ENCODE data around the gene LDLRAP1.
"Not testable (repeated sequence)": the region's sequence is repeated elsewhere in the genome, so short reads cannot be mapped to it uniquely, and the experiment has no call there.

LDLRAP1 gene

DNA sequence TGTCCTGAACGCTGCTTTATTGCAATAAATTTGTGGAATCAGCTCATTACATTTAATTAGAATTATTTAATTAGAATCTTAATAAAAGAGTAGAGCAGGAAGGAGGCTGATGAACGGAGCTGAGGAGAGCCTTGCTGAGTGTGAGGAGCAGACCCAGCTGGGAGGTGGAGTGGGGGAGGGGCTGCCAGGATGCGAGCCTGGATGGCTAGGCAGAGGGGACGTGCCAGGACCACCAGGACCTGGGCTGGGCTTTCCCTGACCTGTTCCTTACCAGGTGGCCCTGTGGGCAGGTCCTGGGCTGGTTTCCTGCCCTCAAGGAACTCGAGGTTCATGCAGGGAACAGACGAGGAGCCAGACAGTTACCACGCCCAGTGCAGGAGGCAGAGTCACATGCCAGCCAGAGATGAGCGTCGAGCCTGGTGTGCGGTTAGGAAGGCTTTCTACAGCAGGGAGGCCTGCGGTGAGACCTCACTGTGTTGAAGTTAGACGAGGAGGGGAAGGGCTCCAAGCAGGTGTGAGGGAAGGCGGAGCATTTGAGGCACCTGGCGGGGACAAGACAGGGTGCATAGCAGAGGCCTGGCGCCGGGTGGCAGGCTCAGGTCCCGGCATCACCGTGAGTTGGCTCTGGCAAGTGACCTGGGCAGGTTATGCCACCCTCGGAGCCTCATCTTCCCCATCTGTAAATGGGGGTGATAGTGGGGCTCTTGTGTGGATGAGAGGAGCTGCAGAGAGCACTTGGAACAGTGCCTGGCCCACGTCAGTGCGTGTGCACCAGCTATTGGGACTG, 33.9 kb downstream of the LDLRAP1 start:
- DNase-seq (ENCODE audit: low spot score), result no peak

DNA sequence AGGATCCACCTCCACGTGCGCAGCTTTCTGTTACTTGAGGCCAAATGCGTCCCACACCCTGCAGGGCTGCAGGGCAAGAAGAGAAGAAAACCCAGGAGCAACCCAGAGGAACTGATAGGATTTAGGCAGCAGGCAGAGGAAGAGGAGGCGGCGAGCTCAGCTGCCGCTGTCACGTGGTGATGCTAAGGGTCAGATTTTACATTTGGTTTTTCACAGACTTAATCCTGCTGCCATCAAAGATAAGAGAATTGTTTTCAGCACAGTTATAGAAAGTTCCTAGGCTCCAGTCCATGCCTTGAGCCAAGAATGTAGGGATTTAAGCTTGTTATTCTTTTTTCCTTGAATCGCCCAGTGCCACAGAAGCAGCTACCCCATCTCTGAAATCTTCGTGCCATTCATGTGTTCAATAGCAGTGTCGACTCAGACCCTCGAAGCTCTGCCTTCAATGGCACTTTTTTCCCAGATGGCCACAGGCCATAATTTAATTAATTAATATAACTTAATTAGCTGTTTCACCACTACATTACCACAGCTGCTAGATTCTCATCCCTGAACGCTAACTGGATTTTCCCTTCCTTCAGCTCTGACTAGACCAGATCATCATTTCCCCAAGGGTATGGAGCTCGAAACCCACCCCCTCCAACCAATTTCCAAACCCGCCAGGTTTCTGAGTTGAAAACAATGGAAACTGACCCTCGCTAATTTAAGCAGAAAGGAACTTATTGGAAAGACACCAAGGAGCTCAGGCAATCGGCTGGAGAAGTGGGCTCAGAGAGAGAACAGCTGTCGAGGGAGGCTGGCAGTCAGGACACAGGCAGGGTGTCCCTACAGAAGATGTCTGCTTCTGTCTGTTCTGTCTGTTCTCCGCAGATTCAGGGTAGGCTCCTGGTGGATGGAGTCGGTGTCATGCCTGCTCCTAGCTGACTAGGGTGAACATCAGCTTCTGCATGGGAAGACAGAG, 36.2 kb downstream of the LDLRAP1 start:
- no peak for DNase-seq (ENCODE audit: low spot score)

DNA sequence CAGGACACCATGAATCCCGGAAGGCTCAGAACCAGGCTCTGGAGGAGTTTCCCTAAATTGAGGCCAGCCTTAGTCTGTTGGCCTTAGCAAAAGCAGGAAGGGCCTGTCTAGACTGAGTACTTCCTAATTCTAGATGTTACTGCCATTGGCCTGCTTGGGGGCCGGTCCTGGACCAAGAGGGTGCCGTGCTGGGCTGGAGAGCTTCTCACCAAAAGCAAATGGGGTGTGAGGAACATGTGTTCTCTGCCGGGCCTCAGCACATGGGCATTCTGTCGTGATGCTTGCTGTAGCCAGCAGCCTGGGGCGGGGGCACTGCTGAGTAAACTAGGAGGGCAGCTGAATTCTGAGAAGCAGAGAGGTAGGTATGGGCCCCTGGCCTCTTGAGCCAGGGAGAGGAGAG, 37.5 kb downstream of the LDLRAP1 start:
- DNase-seq (ENCODE audit: low spot score), result no peak

DNA sequence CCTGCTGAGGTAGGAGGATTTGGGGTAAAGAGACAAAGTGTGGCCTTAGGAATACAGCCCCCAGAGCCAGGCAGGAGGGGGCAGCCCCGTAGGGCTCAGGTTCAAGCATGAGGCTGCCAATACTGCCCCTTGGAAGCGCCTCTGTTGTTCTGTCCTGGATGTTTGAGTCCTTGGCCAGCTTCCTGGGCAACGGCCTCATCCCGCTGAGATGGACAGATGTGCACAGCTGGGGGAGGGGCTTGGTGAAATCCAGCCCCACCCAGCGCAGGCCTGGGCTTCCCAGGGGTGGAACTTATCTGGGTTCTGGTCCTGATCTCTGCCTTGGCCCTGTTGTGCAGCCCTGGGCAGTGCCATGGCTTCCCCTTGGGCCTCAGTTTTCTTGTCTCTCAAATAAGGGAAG, 38.4 kb downstream of the LDLRAP1 start:
- DNase-seq (ENCODE audit: low spot score), result no peak

DNA sequence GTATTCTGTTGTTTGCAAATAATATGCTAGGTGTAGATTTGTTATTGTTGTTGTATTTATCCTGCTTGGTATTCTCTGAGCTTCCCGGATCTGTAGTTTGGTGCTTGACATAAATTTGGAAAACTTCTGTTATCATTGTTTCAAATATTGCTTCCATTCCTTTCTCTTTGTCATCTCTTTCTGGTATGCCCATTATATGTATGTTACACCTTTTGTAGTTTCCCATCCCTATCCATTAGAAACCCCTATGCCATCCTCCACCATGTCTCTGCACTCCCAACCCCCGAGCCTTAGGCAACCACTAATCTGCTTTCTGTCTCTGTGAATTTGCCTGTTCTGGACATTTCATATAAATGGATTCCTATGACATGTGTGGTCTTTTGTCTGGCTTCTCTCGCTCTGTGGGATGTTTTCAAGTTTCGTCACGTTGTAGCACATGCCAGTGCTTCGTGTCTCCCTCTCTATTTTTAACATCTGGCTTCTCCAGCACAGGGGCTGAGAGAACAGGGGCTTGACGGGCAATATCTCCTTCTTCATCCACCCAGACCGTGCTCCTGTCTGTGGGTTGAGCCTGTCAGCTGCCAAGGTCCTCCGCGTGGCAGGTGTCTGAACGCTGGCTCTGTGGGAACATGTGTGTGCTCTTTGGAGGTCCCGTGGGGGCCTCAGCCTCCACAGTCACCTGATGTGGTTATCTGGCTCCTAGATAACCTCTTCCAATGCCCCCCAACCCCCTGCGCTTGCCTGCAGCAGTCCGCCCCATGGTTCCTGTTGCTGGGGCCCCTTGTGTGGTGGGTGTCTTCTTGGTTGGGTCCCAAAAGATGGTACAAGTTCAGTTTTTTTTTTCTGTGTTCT, 40.3 kb downstream of the LDLRAP1 start:
- DNase-seq (ENCODE audit: low spot score), result no peak

DNA sequence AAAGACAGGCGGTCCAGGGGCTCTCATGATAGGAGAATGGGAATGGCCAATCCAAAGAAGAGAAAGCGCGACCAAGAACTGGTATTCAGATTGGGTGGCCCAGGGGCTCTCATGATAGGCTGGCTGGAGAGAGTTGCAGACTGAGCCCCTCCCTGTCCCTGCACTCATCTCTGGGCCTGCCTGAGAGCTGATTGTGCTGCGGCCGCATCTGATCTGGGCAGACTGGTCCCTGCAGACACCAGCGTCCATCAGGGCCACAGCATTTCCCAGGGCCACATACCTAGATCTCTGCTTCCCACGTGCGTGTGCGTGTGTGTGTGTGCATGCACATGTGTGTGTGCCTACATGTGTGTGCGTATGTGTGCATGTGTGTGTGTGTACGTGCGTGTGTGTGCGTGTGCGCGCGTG, 42.8 kb downstream of the LDLRAP1 start:
- no peak for DNase-seq (ENCODE audit: low spot score)

DNA sequence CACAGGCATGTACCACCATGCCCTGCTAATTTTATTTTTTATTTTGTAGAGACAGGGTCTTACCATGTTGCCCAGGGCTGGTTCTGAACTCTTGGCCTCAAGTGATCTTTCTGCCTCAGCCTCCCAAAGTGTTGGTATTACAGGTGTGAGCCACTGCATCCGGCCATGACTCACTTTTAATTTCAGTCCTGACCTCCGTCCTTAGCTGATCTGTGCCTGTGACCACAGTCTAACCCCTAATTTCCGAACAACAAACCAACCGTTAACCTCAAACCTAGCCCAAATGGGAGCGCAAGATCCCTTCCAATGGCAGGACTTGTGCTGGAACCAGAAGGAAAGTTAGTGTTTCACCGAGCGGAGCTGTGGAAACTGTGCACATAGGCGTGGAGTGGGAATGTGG, 43.9 kb downstream of the LDLRAP1 start:
- DNase-seq (ENCODE audit: low spot score), result no peak

DNA sequence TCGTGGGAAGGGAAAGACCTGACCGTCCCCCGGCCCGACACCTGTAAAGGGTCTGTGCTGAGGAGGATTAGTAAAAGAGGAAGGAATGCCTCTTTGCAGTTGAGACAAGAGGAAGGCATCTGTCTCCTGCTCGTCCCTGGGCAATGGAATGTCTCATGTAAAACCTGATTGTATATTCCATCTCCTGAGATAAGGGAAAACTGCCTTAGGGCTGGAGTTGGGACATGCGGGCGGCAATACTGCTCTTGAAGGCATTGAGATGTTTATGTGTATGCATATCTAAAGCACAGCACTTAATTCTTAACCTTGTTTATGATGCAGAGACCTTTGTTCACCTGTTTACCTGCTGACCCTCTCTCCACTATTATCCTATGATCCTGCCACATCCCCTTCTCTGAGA, 44.8 kb downstream of the LDLRAP1 start:
- not testable (repeated sequence) for DNase-seq (ENCODE audit: low spot score)

DNA sequence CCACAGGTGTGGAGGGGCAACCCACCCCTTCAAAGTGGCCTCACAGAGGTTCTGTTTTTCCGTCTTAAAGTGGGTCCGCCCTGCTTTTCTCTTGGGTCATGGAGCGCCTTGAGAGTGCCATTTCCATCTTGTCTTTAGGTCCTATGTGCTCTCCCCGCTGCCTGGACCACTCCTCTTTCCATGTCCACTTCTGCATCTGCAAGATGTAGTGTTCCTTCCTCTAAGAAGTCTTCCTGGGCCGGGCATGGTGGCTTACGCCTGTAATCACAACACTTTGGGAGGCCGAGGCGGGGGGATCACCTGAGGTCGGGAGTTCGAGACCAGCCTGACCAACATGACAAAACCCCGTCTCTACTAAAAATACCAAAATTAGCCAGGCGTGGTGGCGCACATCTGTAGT, 45.4 kb downstream of the LDLRAP1 start:
- not testable (repeated sequence) for DNase-seq (ENCODE audit: low spot score)

DNA sequence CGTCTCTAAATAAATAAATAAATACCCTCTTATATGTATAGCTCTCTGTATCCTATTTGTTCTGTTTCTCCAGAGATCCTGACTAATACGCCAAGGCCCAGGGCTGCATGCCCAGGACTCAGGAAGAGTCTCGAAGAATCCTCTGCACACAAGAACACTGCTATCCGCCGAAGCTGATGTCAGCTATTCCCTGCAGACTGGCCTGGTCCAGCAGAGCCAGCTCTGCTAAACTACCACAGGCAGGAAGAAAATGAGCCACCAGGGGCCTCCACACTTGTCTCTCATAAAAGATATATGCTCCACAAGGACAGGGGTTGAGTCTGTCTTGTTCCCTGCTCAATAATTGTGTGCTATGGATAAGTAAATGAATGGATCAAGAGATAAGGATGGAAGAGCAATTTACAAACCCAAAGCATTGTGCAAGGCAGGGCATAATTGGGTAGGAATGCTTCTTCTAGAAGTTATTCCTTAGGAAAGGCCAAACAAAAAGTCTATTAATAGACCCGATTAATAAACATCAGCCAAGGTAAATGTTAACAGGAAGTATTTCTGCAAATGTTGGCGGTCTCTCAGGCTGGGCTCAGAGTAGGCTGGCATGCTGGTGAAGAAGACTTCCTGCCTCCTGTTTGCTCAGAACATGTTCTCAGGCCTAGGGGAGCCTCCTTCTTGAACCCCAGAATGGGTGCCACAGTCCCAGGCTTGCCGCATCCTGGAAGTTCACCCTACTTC, 46.9 kb downstream of the LDLRAP1 start:
- DNase-seq (ENCODE audit: low spot score), result no peak

DNA sequence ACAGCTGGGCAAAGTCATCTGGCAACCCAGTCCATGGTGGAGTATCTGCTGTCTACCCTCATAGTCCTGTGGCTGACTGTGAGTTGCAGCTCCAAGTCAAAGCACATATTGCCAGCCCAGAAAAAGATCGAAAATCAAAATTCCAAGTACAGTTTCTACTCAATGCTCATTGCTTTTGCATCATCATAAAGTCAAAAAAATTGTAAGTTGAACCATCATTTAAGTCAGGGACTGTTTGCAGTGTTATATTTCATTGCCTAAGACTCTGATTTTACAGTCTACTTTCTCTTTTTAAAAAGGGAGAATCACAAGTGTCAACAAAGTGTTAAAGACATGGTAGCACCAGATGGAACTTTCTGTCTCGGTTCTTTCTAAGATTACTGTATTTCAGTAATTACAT, 50.5 kb downstream of the LDLRAP1 start:
- no peak for DNase-seq (ENCODE audit: low spot score)

DNA sequence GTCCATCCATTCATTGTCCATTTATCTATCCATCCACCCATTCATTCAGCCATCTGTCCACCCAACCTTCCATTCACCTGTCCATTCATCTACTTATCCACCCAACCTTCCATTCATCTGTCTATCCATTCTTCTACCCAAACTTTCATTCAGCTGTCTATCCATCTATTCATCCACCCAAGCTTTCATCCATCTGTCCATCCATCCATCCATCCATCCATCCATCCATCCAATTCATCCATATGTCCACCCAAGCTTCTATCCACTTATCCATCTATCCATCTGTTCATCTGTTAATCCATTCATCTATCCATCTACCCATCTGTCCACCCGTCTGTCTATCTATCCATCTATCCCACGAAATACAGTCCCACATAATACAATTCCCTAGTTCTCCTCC, 51.6 kb downstream of the LDLRAP1 start:
- DNase-seq (ENCODE audit: low spot score), result no peak

DNA sequence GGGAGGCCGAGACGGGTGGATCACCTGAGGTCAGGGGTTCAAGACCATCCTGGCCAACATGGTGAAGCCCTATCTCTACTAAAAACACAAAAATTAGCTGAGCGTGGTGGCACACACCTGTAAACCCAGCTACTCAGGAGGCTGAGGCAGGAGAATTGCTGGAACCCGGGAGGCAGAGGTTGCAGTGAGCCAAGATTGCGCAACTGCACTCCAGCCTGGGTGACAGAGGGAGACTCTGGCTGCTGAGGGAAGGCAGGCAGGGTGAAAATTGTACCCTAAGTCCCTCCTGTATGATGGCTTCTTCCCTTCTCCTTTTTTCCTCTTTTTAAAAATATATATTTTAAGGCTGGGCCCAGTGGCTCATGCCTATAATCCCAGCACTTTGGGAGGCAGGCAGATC, 53.2 kb downstream of the LDLRAP1 start:
- DNase-seq (ENCODE audit: low spot score), result not testable (repeated sequence)

DNA sequence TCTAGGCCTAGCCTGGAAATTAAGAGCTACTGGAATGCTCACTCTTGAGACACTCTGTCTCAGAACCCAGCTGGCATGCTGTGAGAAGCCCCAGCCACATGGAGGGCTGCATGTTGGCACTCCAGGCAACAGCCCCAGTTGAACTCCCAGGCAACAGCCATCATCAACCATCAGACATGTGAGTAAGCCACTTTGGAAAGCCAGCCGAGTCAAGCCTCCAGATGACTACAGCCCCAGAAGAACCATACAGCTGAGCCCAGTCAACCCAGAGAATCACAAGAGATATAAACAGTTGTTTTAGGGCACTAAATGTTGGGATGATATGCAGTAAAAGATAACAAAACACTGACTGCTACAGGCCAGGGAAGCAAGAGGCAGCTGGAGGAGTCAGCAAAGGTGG, 55.5 kb downstream of the LDLRAP1 start:
- DNase-seq (ENCODE audit: low spot score), result no peak

DNA sequence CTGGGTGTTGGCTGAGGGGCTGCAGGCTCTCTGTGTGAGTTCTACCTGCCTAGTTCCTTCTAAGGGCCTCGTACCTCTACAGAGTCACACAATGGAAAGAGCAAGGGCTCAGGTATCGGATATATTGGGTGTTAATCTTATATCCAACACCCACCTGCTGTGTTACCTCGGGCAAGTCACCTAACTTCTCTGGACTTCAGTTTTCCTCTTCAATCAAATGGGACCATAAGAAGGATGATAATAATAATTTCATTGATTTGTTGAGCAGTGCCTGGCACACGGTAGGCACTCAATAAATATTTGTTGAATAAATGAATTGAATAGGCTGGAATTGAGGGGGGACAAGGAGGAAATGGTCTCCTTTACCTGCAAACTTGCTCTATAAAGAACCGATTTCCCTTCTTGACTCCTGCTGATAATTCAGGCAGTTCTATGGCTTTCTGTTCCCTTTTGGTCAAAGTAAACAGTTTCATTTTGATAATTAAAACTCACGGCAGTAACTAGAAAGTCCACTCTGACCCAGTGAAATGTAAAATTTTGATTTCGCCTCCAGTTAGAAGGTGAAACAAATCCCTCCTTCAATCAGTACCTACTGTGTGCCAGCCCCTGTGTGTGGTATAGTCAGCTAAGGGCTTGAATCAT, 56.7 kb downstream of the LDLRAP1 start:
- DNase-seq (ENCODE audit: low spot score), result no peak

DNA sequence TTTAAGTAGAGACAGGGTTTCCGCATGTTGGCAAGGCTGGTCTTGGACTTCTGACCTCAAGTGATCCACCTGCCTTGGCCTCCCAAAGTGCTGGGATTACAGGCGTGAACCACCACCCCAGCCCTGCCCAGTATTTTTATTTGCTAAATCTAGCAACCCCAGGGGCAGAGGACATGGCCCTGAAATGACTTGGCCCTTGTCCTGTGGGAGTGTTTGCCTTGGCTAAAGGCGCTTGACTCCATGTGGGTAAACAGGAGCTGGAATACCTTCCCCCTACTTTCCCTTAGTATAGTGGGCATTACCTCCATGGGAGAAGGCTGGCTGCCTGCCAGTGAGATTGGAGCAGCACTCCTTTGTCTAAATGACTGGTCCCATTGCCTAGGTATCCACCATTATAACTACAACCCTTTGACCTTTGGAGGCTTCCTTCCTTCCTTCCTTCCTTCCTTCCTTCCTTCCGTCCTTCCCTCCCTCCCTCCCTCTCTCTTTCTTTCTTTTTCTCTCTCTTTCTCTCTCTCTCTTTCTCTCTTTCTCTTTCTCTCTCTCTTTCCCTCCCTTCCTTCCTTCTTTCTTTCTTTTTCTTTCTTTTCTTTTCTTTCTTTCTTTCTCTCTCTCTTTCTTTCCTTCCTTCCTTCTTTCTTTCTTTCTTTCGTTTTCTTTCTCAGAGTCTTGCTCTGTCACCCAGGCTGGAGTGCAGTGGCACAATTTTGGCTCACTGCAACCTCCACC, 57.7 kb downstream of the LDLRAP1 start:
- not testable (repeated sequence) for DNase-seq (ENCODE audit: low spot score)

DNA sequence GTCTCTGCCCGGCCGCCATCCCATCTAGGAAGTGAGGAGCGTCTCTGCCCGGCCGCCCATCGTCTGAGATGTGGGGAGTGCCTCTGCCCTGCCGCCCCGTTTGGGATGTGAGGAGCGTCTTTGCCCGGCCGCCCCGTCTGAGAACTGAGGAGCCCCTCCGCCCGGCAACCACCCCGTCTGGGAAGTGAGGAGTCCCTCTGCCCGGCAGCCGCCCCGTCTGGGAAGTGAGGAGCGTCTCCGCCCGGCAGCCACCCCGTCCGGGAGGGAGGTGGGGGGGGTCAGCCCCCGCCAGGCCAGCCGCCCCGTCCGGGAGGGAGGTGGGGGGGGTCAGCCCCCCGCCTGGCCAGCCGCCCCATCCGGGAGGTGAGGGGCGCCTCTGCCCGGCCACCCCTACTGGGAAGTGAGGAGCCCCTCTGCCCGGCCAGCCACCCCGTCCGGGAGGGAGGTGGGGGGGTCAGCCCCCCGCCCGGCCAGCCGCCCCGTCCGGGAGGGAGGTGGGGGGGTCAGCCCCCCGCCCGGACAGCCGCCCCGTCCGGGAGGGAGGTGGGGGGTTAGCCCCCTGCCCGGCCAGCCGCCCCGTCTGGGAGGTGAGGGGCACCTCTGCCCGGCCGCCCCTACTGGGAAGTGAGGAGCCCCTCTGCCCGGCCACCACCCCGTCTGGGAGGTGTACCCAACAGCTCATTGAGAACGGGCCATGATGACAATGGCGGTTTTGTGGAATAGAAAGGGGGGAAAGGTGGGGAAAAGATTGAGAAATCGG, 60.6 kb downstream of the LDLRAP1 start:
- DNase-seq (ENCODE audit: low spot score), result not testable (repeated sequence)

DNA sequence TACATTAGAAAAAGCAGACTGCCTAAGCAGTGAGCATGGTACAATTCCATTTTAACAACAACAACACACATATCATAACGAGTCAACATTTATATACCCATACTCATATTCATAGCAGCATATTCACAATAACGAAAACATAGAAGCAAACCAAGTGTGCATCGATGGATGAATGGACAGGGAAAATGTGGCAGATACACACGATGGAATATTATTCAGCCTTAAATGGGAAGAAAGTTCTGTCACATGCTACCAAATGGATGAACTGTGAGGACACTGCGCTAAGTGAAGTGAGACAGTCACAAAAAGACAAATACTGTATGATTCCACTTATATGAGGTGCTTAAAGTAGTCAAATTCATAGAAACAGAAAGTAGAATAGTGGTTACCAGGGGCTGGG, 63.7 kb downstream of the LDLRAP1 start:
- DNase-seq (ENCODE audit: low spot score), result no peak

DNA sequence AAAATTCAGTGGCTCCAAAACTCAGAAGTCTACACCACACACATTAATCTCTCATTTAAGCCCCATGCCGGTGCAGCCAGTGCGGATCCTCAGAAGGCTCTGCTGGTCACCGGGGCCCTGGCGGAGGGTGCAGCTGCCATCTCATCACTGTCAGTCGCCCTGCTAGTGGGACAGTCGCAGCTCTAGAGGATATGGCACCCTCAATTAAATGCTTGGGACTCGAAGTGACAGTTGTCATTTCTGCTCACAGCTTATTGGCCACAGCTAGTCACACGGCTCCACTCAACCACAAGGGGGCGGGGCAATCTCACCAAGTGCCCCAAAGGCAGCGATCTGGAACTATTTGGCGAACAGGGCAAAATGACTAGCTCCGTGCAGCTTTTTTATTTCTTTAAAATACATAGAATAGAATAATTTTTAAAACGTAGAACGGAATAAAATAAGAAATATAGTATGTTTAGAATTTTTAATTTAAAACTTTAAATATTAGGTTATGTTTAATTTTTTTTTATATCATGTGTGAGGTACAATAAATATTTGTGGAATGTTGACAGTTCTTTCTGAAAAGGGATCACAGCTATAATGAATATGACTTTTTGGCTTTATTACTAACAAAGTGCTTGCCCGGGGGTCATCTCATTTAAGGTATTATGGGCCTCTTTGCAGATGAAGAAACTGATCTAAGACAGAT, 65.2 kb downstream of the LDLRAP1 start:
- DNase-seq (ENCODE audit: low spot score), result peak; percentile 82
